ENCODE data around the gene LPCAT4.

The LPCAT4 gene

DNA sequence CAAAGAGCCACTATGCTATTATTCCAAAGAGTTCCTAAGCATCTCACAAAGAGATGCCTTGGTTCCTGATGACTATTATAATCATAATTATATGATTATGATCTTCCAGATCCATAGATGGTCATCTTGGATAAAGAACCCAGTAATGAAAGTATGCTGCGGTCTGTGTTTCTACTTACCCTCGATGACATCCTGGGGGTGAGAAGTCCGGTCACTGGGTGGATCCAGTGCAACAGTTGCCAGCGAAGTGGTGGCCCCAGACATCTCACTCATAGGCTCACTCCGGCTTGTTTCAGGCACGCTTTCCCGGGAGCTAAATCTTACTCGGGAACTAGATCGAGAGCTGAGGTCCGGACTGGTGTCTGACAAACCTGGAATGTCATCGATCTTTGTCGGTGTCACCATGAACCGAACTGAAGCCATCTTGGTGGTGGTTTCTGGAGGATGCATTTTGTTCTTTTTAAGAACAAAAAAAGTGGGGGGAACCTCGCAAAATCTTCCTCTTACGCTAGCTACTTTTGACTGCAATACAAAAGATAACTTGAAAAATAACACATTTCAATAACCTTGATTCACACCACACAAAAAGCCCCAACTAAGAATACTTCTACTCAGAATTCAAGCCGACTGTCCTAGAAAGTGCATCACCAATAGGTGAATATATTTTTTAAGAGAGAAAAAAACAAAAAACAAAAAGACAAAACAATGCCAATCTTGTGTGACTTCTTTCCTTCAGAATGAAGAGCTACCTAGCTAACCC is 30.6 kb downstream of the LPCAT4 start:
- DNase-seq, result no peak

GRCh38 chr15:34335176-34336032 is 31.6 kb downstream of the LPCAT4 start:
- DNase-seq, result no peak

DNA sequence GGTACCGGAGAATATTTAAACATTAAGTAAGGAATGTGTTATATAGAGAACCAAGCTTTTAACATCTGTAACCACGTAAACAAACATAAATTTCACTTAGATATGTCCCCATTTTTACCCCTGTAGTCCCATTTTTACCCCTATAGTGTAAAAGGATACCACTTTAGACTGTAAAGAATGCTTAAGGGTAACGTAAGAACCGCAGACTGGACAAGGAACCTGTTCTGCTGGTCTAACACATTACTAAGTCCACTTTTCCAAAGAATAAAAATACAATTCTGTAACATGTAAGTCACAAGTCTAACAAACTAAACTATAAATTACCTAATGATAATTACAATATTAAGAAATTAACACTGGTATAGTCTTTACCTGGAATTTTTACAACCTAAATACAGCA is 32.3 kb downstream of the LPCAT4 start:
- no peak for DNase-seq

GRCh38 chr15:34332553-34333120 is 34.4 kb downstream of the LPCAT4 start:
- no peak for DNase-seq

DNA sequence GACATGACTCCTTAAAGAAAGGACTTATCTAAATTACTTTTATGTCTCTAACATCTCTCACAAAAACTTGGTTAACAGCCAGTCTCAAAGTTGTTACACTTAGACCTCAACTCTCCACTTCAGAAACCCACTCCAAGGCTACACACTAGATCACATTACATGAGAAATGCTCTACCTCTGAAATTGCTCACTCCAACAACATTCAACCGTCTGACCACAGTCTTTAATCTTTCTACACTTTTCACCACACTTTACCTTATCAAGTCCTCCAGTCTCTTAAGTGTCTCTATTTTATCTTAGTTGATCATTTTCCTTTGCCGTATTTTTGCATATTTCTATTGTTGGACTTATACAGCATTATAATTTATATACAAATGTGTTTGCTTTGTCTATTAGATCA is 35.2 kb downstream of the LPCAT4 start:
- DNase-seq, result no peak

- no peak for DNase-seq
These were observed 36.7 kb downstream of the LPCAT4 start for GRCh38 chr15:34330279-34330678.

DNA sequence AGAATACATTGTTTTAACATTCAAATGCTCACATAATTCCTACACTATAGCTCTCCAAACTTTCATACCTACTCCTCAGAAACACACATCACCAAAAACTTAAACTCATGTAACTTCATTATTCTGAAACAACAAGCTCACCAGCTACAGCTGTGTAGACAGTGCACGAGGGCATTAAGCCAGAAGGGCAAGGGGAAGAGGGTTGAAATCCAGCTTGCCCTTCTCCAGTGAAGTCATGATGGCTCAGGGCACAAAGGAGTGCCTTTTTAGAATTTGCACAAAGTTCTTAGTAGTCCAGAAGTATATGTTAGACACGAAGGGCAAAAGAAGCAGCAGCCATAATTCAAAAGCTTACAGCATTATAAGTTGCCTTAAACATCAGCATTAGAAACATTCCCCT is 38.0 kb downstream of the LPCAT4 start:
- no peak for DNase-seq

DNA sequence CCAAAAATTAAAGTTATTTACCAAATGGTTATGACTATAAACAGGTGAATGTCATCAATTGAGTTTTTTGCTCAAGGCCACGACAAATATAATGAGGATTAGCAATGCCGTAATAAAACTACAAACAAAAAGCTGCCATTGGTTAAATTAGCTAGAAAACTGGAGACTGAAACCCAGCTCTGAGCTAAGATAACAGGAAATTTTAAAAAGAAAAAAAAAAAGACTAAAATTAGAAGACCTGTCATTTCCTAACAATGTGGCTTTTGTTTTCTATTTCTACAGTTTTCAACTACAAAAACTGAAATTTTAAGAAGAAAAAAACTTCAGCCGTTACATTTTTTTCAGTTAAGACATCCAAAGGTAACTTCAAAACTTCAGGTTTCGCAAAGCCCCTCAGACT is 39.1 kb downstream of the LPCAT4 start:
- DNase-seq, result no peak

- DNase-seq, result no peak
These were observed 41.6 kb downstream of the LPCAT4 start for GRCh38 chr15:34325368-34325767.

GRCh38 chr15:34324933-34325332 is 42.1 kb downstream of the LPCAT4 start:
- no peak for DNase-seq

GRCh38 chr15:34323217-34323616 is 43.8 kb downstream of the LPCAT4 start:
- no peak for DNase-seq

GRCh38 chr15:34318277-34319079 is 48.5 kb downstream of the LPCAT4 start:
- DNase-seq, result no peak

- no peak for DNase-seq
These were observed 52.2 kb downstream of the LPCAT4 start for GRCh38 chr15:34314491-34315490.

DNA sequence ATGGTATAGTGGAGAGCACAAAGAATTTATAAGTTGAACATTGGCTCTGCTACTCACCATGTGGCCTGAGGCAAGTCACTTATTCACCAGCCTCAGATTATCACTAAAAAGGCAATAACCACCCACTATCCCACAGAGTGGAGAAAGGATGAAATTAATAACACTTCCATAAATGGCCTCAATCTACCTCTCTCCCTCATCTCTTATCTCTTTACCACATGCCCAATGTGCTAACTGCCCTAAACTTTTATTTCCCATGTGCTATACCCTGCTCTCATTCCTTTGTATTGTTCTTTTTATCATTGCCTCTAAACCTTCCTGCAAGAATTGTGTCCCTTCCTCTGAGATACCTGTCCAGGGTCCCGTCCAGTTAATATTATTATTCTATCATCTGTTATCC is 55.4 kb downstream of the LPCAT4 start:
- no peak for DNase-seq

Measured in stimulated activated CD4-positive, alpha-beta T cell treated with anti-CD3 and anti-CD28 coated beads, Interleukin-12 subunit alpha, Interleukin-12 subunit beta, amount 100 ng/mL, for 4 hours (primary cell).